Breast epithelium (tissue), 3 donors: ENCODE results near the gene MAP2K6.

ENCODE experiments used
- POLR2A ChIP-seq: fragments of 450-650 bp; IDR thresholded peaks from one replicate; pipeline ENCODE4 v1.6.1; 2016; ENCODE audit warnings: antibody characterized with exemption, mild to moderate bottlenecking, moderate library complexity
- TF ChIP-seq, protein P1 (sequence below), 3 donors: fragments of 450-650 bp; IDR thresholded peaks; one replicate each; pipeline ENCODE4 v1.5.1; 2016 to 2017; ENCODE audit warnings: antibody characterized with exemption in 3 of 3, mild to moderate bottlenecking in 3 of 3, moderate library complexity in 3 of 3

DNA sequence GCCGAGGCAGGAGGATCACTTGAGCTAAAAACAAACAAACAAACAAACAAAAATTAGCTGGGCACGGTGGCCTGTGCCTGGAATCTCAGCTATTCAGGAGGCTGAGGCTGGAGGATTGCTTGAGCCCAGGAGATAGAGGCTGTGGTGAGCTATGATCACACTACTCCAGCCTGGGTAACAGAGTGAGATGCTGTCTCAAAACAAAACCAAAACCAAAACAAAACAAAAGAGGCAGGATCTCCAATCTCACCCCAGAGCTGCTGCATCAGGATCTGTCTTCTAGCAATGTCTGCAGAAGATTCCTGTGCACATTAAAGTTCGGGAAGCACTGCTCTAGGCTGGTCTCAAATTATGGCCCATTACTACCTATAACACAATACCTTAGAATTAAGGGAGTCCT is 43.1 kb downstream of the MAP2K6 start:
- TF ChIP-seq, protein P1, sequence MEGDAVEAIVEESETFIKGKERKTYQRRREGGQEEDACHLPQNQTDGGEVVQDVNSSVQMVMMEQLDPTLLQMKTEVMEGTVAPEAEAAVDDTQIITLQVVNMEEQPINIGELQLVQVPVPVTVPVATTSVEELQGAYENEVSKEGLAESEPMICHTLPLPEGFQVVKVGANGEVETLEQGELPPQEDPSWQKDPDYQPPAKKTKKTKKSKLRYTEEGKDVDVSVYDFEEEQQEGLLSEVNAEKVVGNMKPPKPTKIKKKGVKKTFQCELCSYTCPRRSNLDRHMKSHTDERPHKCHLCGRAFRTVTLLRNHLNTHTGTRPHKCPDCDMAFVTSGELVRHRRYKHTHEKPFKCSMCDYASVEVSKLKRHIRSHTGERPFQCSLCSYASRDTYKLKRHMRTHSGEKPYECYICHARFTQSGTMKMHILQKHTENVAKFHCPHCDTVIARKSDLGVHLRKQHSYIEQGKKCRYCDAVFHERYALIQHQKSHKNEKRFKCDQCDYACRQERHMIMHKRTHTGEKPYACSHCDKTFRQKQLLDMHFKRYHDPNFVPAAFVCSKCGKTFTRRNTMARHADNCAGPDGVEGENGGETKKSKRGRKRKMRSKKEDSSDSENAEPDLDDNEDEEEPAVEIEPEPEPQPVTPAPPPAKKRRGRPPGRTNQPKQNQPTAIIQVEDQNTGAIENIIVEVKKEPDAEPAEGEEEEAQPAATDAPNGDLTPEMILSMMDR (IDR thresholded peaks at IDR 0.05): no peak
- TF ChIP-seq POLR2A: no peak
